ENCODE results near the gene CAGE1. TPM values are rescaled to one million over a fixed set of nuclear protein-coding genes. Genes with fewer than 3 reads are reported as not detected.

The CAGE1 gene
- total RNA-seq, 4 donors from 2014 or later, result not detected

GRCh38 chr6:7282097-7282906 is 107.2 kb downstream of the CAGE1 start:
- Histone ChIP-seq H3K27me3 (no peaks in the 10 kb centered on the region), H3K4me3 (no peak overlapping the region), H3K27ac (no peak overlapping the region), H3K4me1 (no peaks in the 10 kb centered on the region), H3K36me3 (peaks cover 0 to 24% of the 10 kb centered on the region in 2 donors), H3K9me3 (no peaks in the 10 kb centered on the region)
- ATAC-seq, result no peak
- no peak for TF ChIP-seq POLR2AphosphoS5 (IDR thresholded peaks at IDR 0.05)
- 64 to 100% methylated on average over 1 to 9 of the region's 10 CpGs for WGBS, 2 donors (ENCODE audit: low coverage in 1 of 2)

Other genes with a start within 250 kb of the CAGE1 start
- gene SSR1, start 76.5 kb downstream of the CAGE1 start, total RNA-seq, result 10 to 100 TPM; 34.2 to 61.4 (median 46.0) TPM
- gene RIOK1, start 66 bp upstream of the CAGE1 start, total RNA-seq, result 10 to 100 TPM; 11.1 to 21.0 (median 13.5) TPM
- 10 to 100 TPM in 1 of 4 donors, 1 to 10 TPM in 3; 5.8 to 41.7 (median 7.6) TPM for gene DSP, start 151.9 kb upstream of the CAGE1 start, total RNA-seq
- 10 to 100 TPM; 11.4 to 18.9 (median 13.9) TPM for gene SNRNP48, start 200.5 kb upstream of the CAGE1 start, total RNA-seq